GM10248 (cell line): ENCODE data around the gene ODC1.

Experiments used
- CTCF ChIA-PET: fragments of 300-600 bp; sonication (Branson Sonifier 250); formaldehyde crosslinking; extraction: SDS; loops from one replicate; lab custom pipeline; 2021; ENCODE audit warnings: antibody characterized with exemption; lab: Yijun Ruan, JAX
- POLR2A ChIA-PET: fragments of 350-650 bp; sonication (Branson Sonifier 250); formaldehyde crosslinking; extraction: SDS; loops from one replicate; lab custom pipeline; 2020; ENCODE audit warnings: antibody characterized with exemption; lab: Yijun Ruan, JAX
- DNase-seq: peaks from one replicate; pipeline ENCODE4 v3.0.0; 2012; ENCODE audit errors: extremely low spot score
- TF ChIP-seq, protein P1 (sequence below): IDR thresholded peaks from 2 replicates; pipeline ENCODE4 v1.5.1; 2012; ENCODE audit warnings: mild to moderate bottlenecking, low read depth; ENCODE audit errors: extremely low read depth, missing control alignments, control extremely low read depth

The ODC1 gene

DNA sequence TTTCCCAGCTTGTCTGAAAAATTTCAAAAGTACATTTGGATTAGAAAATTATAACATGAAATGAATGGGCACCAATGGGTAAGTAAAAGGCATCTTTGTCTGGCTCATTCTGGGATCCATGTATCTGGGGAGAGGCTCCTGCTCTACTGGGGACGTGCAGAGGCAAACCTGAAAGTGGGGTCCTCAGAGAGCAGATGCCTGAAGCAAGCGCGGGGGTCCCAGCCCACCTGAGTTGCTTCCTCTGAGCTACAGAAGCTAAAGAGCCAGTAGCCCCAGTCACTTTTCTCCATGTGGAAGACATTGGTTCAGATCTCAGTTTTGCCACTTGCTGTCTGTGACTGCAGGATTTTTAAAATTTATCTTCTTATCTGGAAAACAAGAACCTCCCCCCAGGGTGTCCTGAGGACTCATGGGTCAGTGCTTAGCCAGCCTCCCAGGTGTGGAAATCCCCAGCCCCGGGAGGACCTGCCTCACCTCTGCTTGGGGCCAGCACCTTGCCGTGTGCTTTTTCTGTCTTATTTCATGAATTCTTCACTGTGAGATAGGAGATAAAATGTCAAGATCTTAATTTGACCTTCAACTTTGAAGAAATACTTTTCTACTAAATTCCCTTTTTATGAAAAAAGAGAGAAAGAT is 25.1 kb upstream of the ODC1 start:
- TF ChIP-seq, protein P1, sequence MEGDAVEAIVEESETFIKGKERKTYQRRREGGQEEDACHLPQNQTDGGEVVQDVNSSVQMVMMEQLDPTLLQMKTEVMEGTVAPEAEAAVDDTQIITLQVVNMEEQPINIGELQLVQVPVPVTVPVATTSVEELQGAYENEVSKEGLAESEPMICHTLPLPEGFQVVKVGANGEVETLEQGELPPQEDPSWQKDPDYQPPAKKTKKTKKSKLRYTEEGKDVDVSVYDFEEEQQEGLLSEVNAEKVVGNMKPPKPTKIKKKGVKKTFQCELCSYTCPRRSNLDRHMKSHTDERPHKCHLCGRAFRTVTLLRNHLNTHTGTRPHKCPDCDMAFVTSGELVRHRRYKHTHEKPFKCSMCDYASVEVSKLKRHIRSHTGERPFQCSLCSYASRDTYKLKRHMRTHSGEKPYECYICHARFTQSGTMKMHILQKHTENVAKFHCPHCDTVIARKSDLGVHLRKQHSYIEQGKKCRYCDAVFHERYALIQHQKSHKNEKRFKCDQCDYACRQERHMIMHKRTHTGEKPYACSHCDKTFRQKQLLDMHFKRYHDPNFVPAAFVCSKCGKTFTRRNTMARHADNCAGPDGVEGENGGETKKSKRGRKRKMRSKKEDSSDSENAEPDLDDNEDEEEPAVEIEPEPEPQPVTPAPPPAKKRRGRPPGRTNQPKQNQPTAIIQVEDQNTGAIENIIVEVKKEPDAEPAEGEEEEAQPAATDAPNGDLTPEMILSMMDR: no peak
- ChIA-PET CTCF (interaction anchor here (1.5 kb wide), 1 partner anchor 11 kb away, joined by 5 read pairs; no protein-coding TSS in a partner anchor), POLR2A (no interaction called here)
- no peak for DNase-seq

DNA sequence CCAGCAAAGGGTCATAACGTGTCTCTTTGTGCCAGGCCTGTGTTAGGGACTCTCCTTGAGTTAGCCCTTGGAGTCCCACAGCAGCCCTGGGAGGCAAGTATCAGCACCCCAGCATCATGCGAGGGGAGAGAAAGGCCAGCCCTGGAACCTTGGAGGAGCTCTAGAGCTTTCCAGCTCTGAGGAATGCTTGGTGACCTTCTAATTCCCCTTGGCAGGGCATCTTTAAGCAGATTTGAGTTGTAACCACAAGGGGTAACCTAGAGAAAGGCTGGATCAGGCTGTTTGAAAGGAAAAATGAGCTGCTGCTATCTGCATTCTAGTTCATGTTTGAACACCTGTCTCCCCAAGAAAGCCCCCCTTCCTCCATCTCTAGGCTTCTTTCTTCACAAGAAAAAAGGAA is 23.8 kb upstream of the ODC1 start:
- TF ChIP-seq, protein P1: no peak
- no peak for DNase-seq
- POLR2A ChIA-PET: no interaction called here
- CTCF ChIA-PET: interaction anchor here (1.4 to 1.5 kb wide), 2 partner anchors 9 to 37 kb away, joined by 4 to 5 read pairs; no protein-coding TSS in a partner anchor

- ChIA-PET POLR2A (no interaction called here), CTCF (no interaction called here)
- TF ChIP-seq, protein P1: no peak
- DNase-seq: no peak
Measured at GRCh38 chr2:10471046-10471571, 23.0 kb upstream of the ODC1 start.

- CTCF ChIA-PET: no interaction called here
- no peak for DNase-seq
- TF ChIP-seq, protein P1: no peak
- POLR2A ChIA-PET: no interaction called here
Measured at GRCh38 chr2:10469955-10470608, 22.0 kb upstream of the ODC1 start.

GRCh38 chr2:10469301-10469700 is 21.2 kb upstream of the ODC1 start:
- TF ChIP-seq, protein P1: no peak
- CTCF ChIA-PET: no interaction called here
- POLR2A ChIA-PET: no interaction called here
- no peak for DNase-seq

DNA sequence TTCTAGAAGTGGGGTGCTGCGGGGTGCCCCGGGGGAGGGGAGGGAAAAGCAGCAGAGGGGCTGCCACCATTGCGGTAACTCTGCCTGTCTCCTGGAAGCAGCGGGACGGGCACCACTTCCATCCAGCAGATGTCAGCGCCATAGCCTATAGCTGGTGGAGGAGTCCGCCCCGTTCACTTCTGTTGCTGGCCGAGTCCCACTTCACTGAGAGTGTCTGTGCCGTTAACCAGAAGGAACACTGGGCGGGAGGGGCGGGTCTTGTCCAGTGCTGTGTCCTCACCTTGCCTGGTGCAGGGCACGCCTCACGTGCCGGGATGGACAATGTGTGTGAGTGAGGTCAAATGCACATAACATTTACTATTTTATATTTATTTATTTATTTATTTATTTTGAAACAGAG is 19.3 kb upstream of the ODC1 start:
- TF ChIP-seq, protein P1: no peak
- CTCF ChIA-PET: no interaction called here
- no peak for DNase-seq
- POLR2A ChIA-PET: no interaction called here
